HepG2 (cell line): Measurements from ENCODE around the gene DRC7. TPM values are rescaled to one million over a fixed set of nuclear protein-coding genes. Genes with fewer than 3 reads are reported as not detected.

Source experiments
- ADNP ChIP-seq: sonication (generic); formaldehyde crosslinking; IDR thresholded peaks from 2 replicates; pipeline ENCODE4 v1.4.0; 2020; ENCODE audit warnings: missing genetic modification reagents
- AKNA ChIP-seq: sonication (generic); formaldehyde crosslinking; IDR thresholded peaks from 2 replicates; pipeline ENCODE4 v1.4.0; 2020; ENCODE audit warnings: missing genetic modification reagents, borderline replicate concordance
- EEA1 ChIP-seq: sonication (generic); formaldehyde crosslinking; IDR thresholded peaks from 2 replicates; pipeline ENCODE4 v1.5.1; 2020; ENCODE audit warnings: mild to moderate bottlenecking, missing genetic modification reagents, borderline replicate concordance
- EP300 ChIP-seq, 3 experiments: sonication (generic) in 1 of 3; formaldehyde crosslinking in 1 of 3; IDR thresholded peaks; 2 replicates each; pipeline versions ENCODE4 v1.5.1 to v1.6.1; 2011 to 2020; ENCODE audit warnings: low read depth in 2 of 3, low read length in 2 of 3, borderline replicate concordance in 1 of 3, improper control_type of control experiment in 1 of 3, mild to moderate bottlenecking in 1 of 3, missing genetic modification reagents in 1 of 3, moderate library complexity in 1 of 3
- GABPB1 ChIP-seq: IDR thresholded peaks from 2 replicates; pipeline ENCODE4 v1.6.1; 2016; ENCODE audit warnings: mild to moderate bottlenecking, missing genetic modification reagents, moderate library complexity, missing compliant biosample characterization
- LRRFIP1 ChIP-seq: sonication (generic); formaldehyde crosslinking; conservative IDR thresholded peaks from 2 replicates; pipeline ENCODE4 v1.4.0; 2020; ENCODE audit warnings: missing genetic modification reagents
- MAFF ChIP-seq: IDR thresholded peaks from 2 replicates; pipeline ENCODE4 v1.6.1; 2011; ENCODE audit warnings: low read depth, low read length, improper control_type of control experiment
- MYC ChIP-seq: sonication (generic); formaldehyde crosslinking; IDR thresholded peaks from 2 replicates; pipeline ENCODE4 v1.9.0; 2021; ENCODE audit warnings: missing genetic modification reagents, borderline replicate concordance
- RARG ChIP-seq: sonication (generic); formaldehyde crosslinking; IDR thresholded peaks from 2 replicates; pipeline ENCODE4 v1.4.0; 2020; ENCODE audit warnings: low read depth, mild to moderate bottlenecking, missing genetic modification reagents
- TFDP2 ChIP-seq: sonication (generic); formaldehyde crosslinking; IDR thresholded peaks from 2 replicates; pipeline ENCODE4 v1.4.0; 2020; ENCODE audit warnings: missing genetic modification reagents
- XRCC5 ChIP-seq: fragments of 200-400 bp; formaldehyde crosslinking; optimal IDR thresholded peaks from 2 replicates; pipeline ENCODE3; 2017; ENCODE audit warnings: mild to moderate bottlenecking, low read length
- ZEB1 ChIP-seq: IDR thresholded peaks from 2 replicates; pipeline ENCODE4 v1.6.1; 2012; ENCODE audit warnings: mild to moderate bottlenecking, low read depth, inconsistent platforms; ENCODE audit not compliant: insufficient replicate concordance
- ZNF337 ChIP-seq: sonication (generic); formaldehyde crosslinking; IDR thresholded peaks from 2 replicates; pipeline ENCODE4 v1.5.1; 2020; ENCODE audit warnings: missing genetic modification reagents, low read depth, mild to moderate bottlenecking, borderline replicate concordance
- ZNF362 ChIP-seq: sonication (generic); formaldehyde crosslinking; IDR thresholded peaks from 2 replicates; pipeline ENCODE4 v1.4.0; 2020; ENCODE audit warnings: missing genetic modification reagents, mild to moderate bottlenecking, borderline replicate concordance
- ZNF724P ChIP-seq: sonication (generic); formaldehyde crosslinking; IDR thresholded peaks from 2 replicates; pipeline ENCODE4 v1.8.0; 2022; ENCODE audit warnings: missing genetic modification reagents, borderline replicate concordance
- polyA plus RNA-seq, 8 experiments: library from polyadenylated mRNA; depleted of rRNA in 3 of 8; stranded (reverse) in 7 of 8; unstranded in 1 of 8; fragments of >200 nt; fragmentation: Illumina TruSeq in 4 of 8; extraction: Trizol in 4 of 8; gene quantifications; 2 replicates each; pipeline versions ENCODE4 v1.2.1 to v1.2.3, GENCODE V29; 2011 to 2016; ENCODE audit warnings: low read depth in 4 of 8, missing spikeins in 1 of 8, mixed read lengths in 1 of 8; ENCODE audit not compliant: insufficient read depth in 1 of 8
- total RNA-seq, 5 experiments: library from RNA; depleted of rRNA; stranded (reverse); fragments of >200 nt; fragmentation: Illumina TruSeq; extraction: Trizol; gene quantifications; 2 replicates each; pipeline ENCODE4 v1.2.3, GENCODE V29; 2016; ENCODE audit warnings: low read depth in 1 of 5
- TF ChIP-seq, protein P1 (sequence below): sonication (generic); formaldehyde crosslinking; IDR thresholded peaks from 2 replicates; pipeline ENCODE4 v1.4.0; 2020; ENCODE audit warnings: missing genetic modification reagents; ENCODE audit errors: not compliant biosample characterization

Gene DRC7
- total and polyA plus RNA-seq, 2 of the 13 experiments (the other 11 are each of a cell fraction or from before 2014, with no cell fraction given) = 2.7 to 3.4 TPM

DNA sequence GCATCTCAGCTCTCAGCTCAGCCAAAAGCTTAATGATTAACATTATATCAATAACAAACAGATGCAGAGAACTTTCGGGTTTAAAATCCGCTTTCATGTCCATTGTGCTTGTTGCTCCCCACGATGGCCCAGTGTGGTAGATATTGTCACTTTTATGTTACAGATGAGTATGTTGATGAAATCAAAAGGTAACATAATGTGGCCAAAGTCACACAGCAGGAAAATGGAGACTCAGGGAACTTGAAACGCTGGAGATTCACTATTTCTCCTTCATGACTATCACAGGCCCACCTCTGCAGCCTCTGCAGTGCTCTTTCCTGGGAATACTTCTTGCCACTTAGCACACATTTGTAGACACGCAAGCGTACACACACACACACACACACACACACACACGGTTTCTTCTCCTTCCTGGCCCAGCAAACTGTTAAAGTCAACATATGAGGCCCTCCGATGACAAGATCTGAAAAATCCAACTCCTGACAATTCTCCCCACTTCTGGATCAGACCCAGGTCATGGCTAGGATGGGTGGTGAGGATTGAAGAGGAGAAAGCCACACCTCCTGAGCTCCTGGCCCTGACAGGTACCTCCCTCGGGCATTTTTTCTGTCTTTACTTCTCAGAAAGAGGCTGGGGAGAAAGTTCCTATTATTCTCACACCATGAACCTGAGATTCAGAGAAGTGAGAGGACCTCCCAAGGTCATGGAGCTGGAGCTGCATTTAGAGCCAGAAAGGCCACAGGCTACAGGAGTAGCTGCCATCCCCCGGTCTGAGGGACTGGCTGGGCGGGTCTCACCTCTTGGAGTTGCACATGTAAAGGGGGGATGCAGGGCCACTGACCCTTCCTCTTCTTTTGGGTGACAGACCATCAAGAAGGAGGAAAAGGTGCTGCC, 9.7 kb downstream of the DRC7 start (continued):
- TF ChIP-seq RARG (no peak), TFDP2 (CRISPR knock-in tag) (0 out of 2 replicates have a peak, but pooled peaks have one; percentile 7), MAFF (no peak), AKNA (CRISPR knock-in tag) (no peak), ZNF337 (peak; percentile 83; the same call in 1 of the 2 replicates), ZNF362 (CRISPR knock-in tag) (peak; percentile 94), MYC (CRISPR knock-in tag) (no peak), ZNF724P (CRISPR knock-in tag) (no peak), XRCC5 (peak; percentile 36), ZEB1 (no peak), EP300 (IDR thresholded peaks at IDR 0.05; ENCODE audit: low read depth in 2 of 2, low read length in 2 of 2) (peak in 1 of 2 experiments; percentile 74; a peak in 2 of 4 replicates), EP300 (CRISPR knock-in tag; IDR thresholded peaks at IDR 0.05; ENCODE audit: borderline replicate concordance) (no peak), EEA1 (no peak), ADNP (no peak), GABPB1 (CRISPR knock-in tag) (no peak), LRRFIP1 (no peak)
- TF ChIP-seq, protein P1, sequence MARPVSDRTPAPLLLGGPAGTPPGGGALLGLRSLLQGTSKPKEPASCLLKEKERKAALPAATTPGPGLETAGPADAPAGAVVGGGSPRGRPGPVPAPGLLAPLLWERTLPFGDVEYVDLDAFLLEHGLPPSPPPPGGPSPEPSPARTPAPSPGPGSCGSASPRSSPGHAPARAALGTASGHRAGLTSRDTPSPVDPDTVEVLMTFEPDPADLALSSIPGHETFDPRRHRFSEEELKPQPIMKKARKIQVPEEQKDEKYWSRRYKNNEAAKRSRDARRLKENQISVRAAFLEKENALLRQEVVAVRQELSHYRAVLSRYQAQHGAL (CRISPR knock-in tag) = no peak
